HFF-Myc (cell line): ENCODE measurements around the gene CAMTA1.

Experiments used
- DNase-seq: peaks from one replicate; pipeline ENCODE4 v3.0.0-alpha.2; 2011; ENCODE audit warnings: low read depth; ENCODE audit errors: extremely low read depth
- H3K4me3 ChIP-seq: replicated peaks from 2 replicates; pipeline ENCODE4 v1.5.1; 2011; ENCODE audit warnings: low read depth, mild to moderate bottlenecking, control low read depth, low read length
- CTCF ChIP-seq: IDR thresholded peaks from 2 replicates; pipeline ENCODE4 v1.5.1; 2012; ENCODE audit warnings: mild to moderate bottlenecking, low read depth, low read length, control low read depth; ENCODE audit errors: missing control alignments

Gene CAMTA1

GRCh38 chr1:7519181-7519860 lies 734.1 kb downstream of the CAMTA1 start:
- DNase-seq: no peak
- no peak for TF ChIP-seq CTCF
- H3K4me3 ChIP-seq: no peak overlapping the region

- no peak overlapping the region for H3K4me3 ChIP-seq
- DNase-seq: no peak
- no peak for TF ChIP-seq CTCF
Measured at GRCh38 chr1:7519861-7520395, 734.7 kb downstream of the CAMTA1 start.

GRCh38 chr1:7520496-7520895 lies 735.2 kb downstream of the CAMTA1 start:
- H3K4me3 ChIP-seq: no peak overlapping the region
- no peak for DNase-seq
- no peak for TF ChIP-seq CTCF

- H3K4me3 ChIP-seq: no peak overlapping the region
- TF ChIP-seq CTCF: no peak
- no peak for DNase-seq
Measured at GRCh38 chr1:7524341-7525337, 739.4 kb downstream of the CAMTA1 start.

GRCh38 chr1:7525338-7526063 lies 740.2 kb downstream of the CAMTA1 start:
- no peak for TF ChIP-seq CTCF
- no peak overlapping the region for H3K4me3 ChIP-seq
- DNase-seq: no peak

GRCh38 chr1:7526196-7526866 lies 741.1 kb downstream of the CAMTA1 start:
- DNase-seq: no peak
- no peak overlapping the region for H3K4me3 ChIP-seq
- TF ChIP-seq CTCF: no peak
